ENCODE results near the gene ZNF83. TPM values are rescaled to one million over a fixed set of nuclear protein-coding genes. Genes with fewer than 3 reads are reported as not detected.
"Not testable (repeated sequence)": the region's sequence is repeated elsewhere in the genome, so short reads cannot be mapped to it uniquely, and the experiment has no call there.

The ZNF83 gene
- total RNA-seq, 3 donors from 2014 or later (not counting 1 experiment from before 2014, with no cell fraction given): 46.8 to 114 (median 96.9) TPM

DNA sequence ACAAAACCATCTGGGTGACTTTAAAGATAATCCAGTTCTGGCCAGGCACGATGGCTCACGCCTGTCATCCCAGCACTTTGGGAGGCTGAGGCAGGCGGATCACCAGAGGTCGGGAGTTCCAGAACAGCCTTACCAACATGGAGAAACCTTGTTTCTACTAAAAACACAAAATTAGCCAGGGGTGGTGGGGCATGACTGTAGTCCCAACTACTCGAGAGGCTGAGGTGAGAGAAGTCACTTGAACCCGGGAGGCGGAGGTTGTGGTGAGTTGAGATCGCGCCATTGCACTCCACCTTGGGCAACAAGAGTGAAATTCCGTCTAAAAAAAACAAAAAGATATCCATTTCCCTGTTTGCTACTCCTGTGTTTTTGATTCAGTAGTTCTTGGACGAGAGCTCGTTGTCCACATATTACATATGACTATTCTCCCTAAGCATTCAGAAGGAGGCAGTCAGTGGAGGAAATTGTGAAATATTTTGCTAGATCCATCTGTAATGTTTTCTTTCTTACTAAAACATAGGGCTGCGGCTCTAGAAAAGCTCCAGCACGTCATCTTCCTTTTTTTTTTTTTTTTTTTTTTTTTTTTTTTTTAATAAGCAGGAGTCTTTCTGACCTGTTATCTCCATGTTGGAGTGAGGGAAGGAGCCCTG, 34.5 kb downstream of the ZNF83 start:
- ATAC-seq: no peak
- TF ChIP-seq CTCF (IDR thresholded peaks at IDR 0.05): no peak
- WGBS (ENCODE audit: insufficient coverage): 98% methylated on average over 10 of the region's 14 CpGs
- Mint-ChIP-seq H3K4me1 (peaks cover 20 to 42% of the 10 kb centered on the region in 2 donors), H3K9me3 (peaks cover 0 to 2% of the 10 kb centered on the region in 2 donors), H3K27me3 (ENCODE audit: low read depth in 2 of 2) (no peaks in the 10 kb centered on the region), H3K4me3 (no peak overlapping the region), H3K36me3 (no peaks in the 10 kb centered on the region), H3K27ac (no peak overlapping the region)
- peaks cover 21% of the 10 kb centered on the region for H3K4me1 ChIP-seq (ENCODE audit: control insufficient read depth, insufficient read depth, low read length)
- H3K4me3 ChIP-seq (ENCODE audit: low read length): no peak overlapping the region
- H3K27ac ChIP-seq (ENCODE audit: low read length): no peak overlapping the region
- H3K9me3 ChIP-seq (ENCODE audit: control insufficient read depth, insufficient read depth, low read length): peaks cover 6% of the 10 kb centered on the region
- no peak for DNase-seq
- no peaks in the 10 kb centered on the region for H3K36me3 ChIP-seq (ENCODE audit: control insufficient read depth, insufficient read depth, low read length)
- no peaks in the 10 kb centered on the region for H3K27me3 ChIP-seq (ENCODE audit: control insufficient read depth, insufficient read depth, low read length)
- intact Hi-C loops (cut with micrococcal nuclease): loop anchor here (5.0 kb wide), 1 partner anchor 76 kb away; the partner anchor contains the start of gene ZNF808

DNA sequence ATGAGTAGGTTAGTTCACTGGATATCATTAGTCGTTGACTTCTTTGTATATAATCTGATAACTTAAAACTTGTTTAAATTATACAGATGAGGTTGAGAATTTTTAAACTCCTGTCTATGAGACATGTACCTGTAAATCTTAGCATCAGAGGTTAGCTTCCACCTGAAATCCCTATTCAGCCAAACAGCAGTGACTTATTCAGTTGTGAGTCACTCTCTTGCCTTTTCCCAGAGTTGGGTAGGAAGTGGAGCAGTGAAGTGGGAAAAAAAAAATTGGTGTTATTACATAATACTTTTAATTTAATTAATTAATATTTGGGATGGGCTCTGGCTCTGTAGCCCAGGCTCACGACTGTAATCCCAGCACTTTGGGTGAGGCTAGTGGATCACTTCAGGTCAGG, 35.2 kb downstream of the ZNF83 start:
- Histone ChIP-seq H3K4me3 (ENCODE audit: low read length) (no peak overlapping the region), H3K27me3 (ENCODE audit: control insufficient read depth, insufficient read depth, low read length) (no peaks in the 10 kb centered on the region), H3K4me1 (ENCODE audit: control insufficient read depth, insufficient read depth, low read length) (peaks cover 21% of the 10 kb centered on the region), H3K9me3 (ENCODE audit: control insufficient read depth, insufficient read depth, low read length) (peaks cover 6% of the 10 kb centered on the region), H3K27ac (ENCODE audit: low read length) (no peak overlapping the region), H3K36me3 (ENCODE audit: control insufficient read depth, insufficient read depth, low read length) (no peaks in the 10 kb centered on the region)
- 93% methylated on average over 1 of the region's 2 CpGs for WGBS (ENCODE audit: insufficient coverage)
- TF ChIP-seq CTCF (IDR thresholded peaks at IDR 0.05): no peak
- H3K27me3 Mint-ChIP-seq (ENCODE audit: low read depth in 2 of 2): no peaks in the 10 kb centered on the region
- no peak for ATAC-seq
- peaks cover 0 to 2% of the 10 kb centered on the region in 2 donors for H3K9me3 Mint-ChIP-seq
- intact Hi-C loops (cut with micrococcal nuclease): loop anchor here (5.0 kb wide), 1 partner anchor 76 kb away; the partner anchor contains the start of gene ZNF808
- H3K36me3 Mint-ChIP-seq: no peaks in the 10 kb centered on the region
- peaks cover 20 to 39% of the 10 kb centered on the region in 2 donors for H3K4me1 Mint-ChIP-seq
- DNase-seq: no peak
- no peak overlapping the region for H3K27ac Mint-ChIP-seq
- H3K4me3 Mint-ChIP-seq: peak overlapping the region; percentile 31

GRCh38 chr19:52601974-52602366, 36.2 kb downstream of the ZNF83 start:
- intact Hi-C loops (cut with micrococcal nuclease): loop anchor here (2.0 to 5.0 kb wide), 2 partner anchors 31 to 75 kb away; partner anchors contain the start of genes ZNF701 and ZNF808
- peaks cover 20 to 34% of the 10 kb centered on the region in 2 donors for H3K4me1 Mint-ChIP-seq
- H3K27ac ChIP-seq (ENCODE audit: low read length); H3K27me3 Mint-ChIP-seq (ENCODE audit: low read depth in 2 of 2); ATAC-seq; H3K27me3 ChIP-seq (ENCODE audit: control insufficient read depth, insufficient read depth, low read length); H3K36me3 ChIP-seq (ENCODE audit: control insufficient read depth, insufficient read depth, low read length); H3K36me3 Mint-ChIP-seq; H3K9me3 ChIP-seq (ENCODE audit: control insufficient read depth, insufficient read depth, low read length); H3K9me3 Mint-ChIP-seq: not testable (repeated sequence)
- DNase-seq: peak in 1 of 2 donors; percentile 15
- peak overlapping the region; percentile 75 for H3K4me3 ChIP-seq (ENCODE audit: low read length)
- peaks cover 21% of the 10 kb centered on the region for H3K4me1 ChIP-seq (ENCODE audit: control insufficient read depth, insufficient read depth, low read length)
- WGBS (ENCODE audit: insufficient coverage): 67% methylated on average over 3 of the region's 3 CpGs
- H3K27ac Mint-ChIP-seq: peak overlapping the region; percentile 39 to 83
- peak overlapping the region; percentile 96 for H3K4me3 Mint-ChIP-seq

GRCh38 chr19:52601025-52601973, 36.9 kb downstream of the ZNF83 start:
- no peaks in the 10 kb centered on the region for H3K36me3 ChIP-seq (ENCODE audit: control insufficient read depth, insufficient read depth, low read length)
- ATAC-seq: peak; percentile 99
- H3K27me3 ChIP-seq (ENCODE audit: control insufficient read depth, insufficient read depth, low read length): no peaks in the 10 kb centered on the region
- TF ChIP-seq CTCF (IDR thresholded peaks at IDR 0.05): peak; percentile 57
- Mint-ChIP-seq H3K4me3 (peak overlapping the region; percentile 96), H3K4me1 (peaks cover 13 to 28% of the 10 kb centered on the region in 2 donors), H3K27ac (peak overlapping the region; percentile 39 to 83), H3K36me3 (peaks cover 11% of the 10 kb centered on the region), H3K9me3 (peaks cover 0 to 2% of the 10 kb centered on the region in 2 donors), H3K27me3 (ENCODE audit: low read depth in 2 of 2) (no peaks in the 10 kb centered on the region)
- DNase-seq: peak; percentile 92 to 94
- peak overlapping the region; percentile 75 for H3K4me3 ChIP-seq (ENCODE audit: low read length)
- peaks cover 5% of the 10 kb centered on the region for H3K9me3 ChIP-seq (ENCODE audit: control insufficient read depth, insufficient read depth, low read length)
- H3K4me1 ChIP-seq (ENCODE audit: control insufficient read depth, insufficient read depth, low read length): peaks cover 21% of the 10 kb centered on the region
- WGBS (ENCODE audit: insufficient coverage): under 1% methylated on average over 62 of the region's 62 CpGs
- intact Hi-C loops (cut with micrococcal nuclease): loop anchor here (2.0 to 5.0 kb wide), 2 partner anchors 30 to 74 kb away; partner anchors contain the start of genes ZNF701 and ZNF808
- peak overlapping the region; percentile 56 for H3K27ac ChIP-seq (ENCODE audit: low read length)

Data from natural killer cell (primary cell).